Smooth muscle cell (in vitro differentiated cells): Measurements from ENCODE around the gene DUS4L. TPM values are rescaled to one million over a fixed set of nuclear protein-coding genes. Genes with fewer than 3 reads are reported as not detected.

Experiments
- DNase-seq: peaks from one replicate; lab custom pipeline; 2025; ENCODE audit not compliant: unreplicated experiment; lab: John Stamatoyannopoulos, UW
- H2AFZ ChIP-seq: fragments of 200-600 bp; sonication (generic); 2 replicates; pipeline ENCODE4 v1.6.0; 2016; ENCODE audit warnings: antibody characterized with exemption, low read depth, mild to moderate bottlenecking
- H3F3A ChIP-seq: fragments of 200-600 bp; sonication (generic); 2 replicates; pipeline ENCODE4 v1.6.0; 2017; ENCODE audit warnings: antibody characterized with exemption, low read depth
- H3K27ac ChIP-seq: fragments of 200-600 bp; sonication (generic); 2 replicates; pipeline ENCODE4 v1.5.1; 2016; ENCODE audit warnings: low read depth, mild to moderate bottlenecking
- H3K27me3 ChIP-seq: fragments of 200-600 bp; sonication (generic); 2 replicates; pipeline ENCODE4 v1.6.1; 2016; ENCODE audit warnings: low read depth, mild to moderate bottlenecking
- H3K36me3 ChIP-seq: fragments of 200-600 bp; sonication (generic); 2 replicates; pipeline ENCODE4 v1.5.1; 2016; ENCODE audit warnings: low read depth
- H3K4me1 ChIP-seq: fragments of 200-600 bp; sonication (generic); 2 replicates; pipeline ENCODE4 v1.5.1; 2016; ENCODE audit warnings: low read depth
- H3K4me2 ChIP-seq: fragments of 200-600 bp; sonication (generic); 2 replicates; pipeline ENCODE4 v1.6.0; 2016; ENCODE audit warnings: mild to moderate bottlenecking
- H3K4me3 ChIP-seq: fragments of 200-600 bp; sonication (generic); 2 replicates; pipeline ENCODE4 v1.5.1; 2016; ENCODE audit warnings: mild to moderate bottlenecking
- H3K79me2 ChIP-seq: fragments of 200-600 bp; sonication (generic); 2 replicates; pipeline ENCODE4 v1.6.0; 2016; ENCODE audit warnings: low read depth, mild to moderate bottlenecking
- H3K9ac ChIP-seq: fragments of 200-600 bp; sonication (generic); 2 replicates; pipeline ENCODE4 v1.6.0; 2016; ENCODE audit warnings: low read depth
- H3K9me3 ChIP-seq: fragments of 200-600 bp; sonication (generic); replicated peaks from 2 replicates; pipeline ENCODE4 v1.5.1; 2016; ENCODE audit warnings: low read depth
- H4K20me1 ChIP-seq: fragments of 200-600 bp; sonication (generic); 2 replicates; pipeline ENCODE4 v1.6.0; 2016; ENCODE audit warnings: low read depth
- CTCF ChIP-seq: fragments of 200-600 bp; sonication (generic); IDR thresholded peaks from 2 replicates; pipeline ENCODE4 v1.5.1; 2017; ENCODE audit warnings: borderline replicate concordance, mild to moderate bottlenecking, antibody characterized with exemption; ENCODE audit not compliant: insufficient read depth, poor library complexity, severe bottlenecking
- WGBS: methylation state at CpG from one replicate; pipeline ENCODE4 v1.1.7; 2016; ENCODE audit warnings: low lambda C conversion rate; 5-methylcytosine and 5-hydroxymethylcytosine counted together
- polyA plus RNA-seq: library from polyadenylated mRNA; unstranded; fragments of >200 nt; fragmentation: Nextera tagmentation; extraction: Ambion mirVana; gene quantifications from 2 replicates; pipeline ENCODE4 v1.2.1, GENCODE V29; 2016
- total RNA-seq: library from RNA; depleted of rRNA; stranded (reverse); fragments of >200 nt; gene quantifications from 2 replicates; pipeline ENCODE4 v1.2.3, GENCODE V29; 2014

The DUS4L gene
- total and polyA plus RNA-seq, 2 experiments from 2014 or later: 5.1 to 14.0 TPM

GRCh38 chr7:107597953-107598352, 34.2 kb downstream of the DUS4L start:
- Histone ChIP-seq H3K27me3 (no peaks in the 10 kb centered on the region), H3F3A (no peaks in the 10 kb centered on the region), H3K9ac (no peak overlapping the region), H3K4me2 (no peak overlapping the region), H3K4me1 (no peaks in the 10 kb centered on the region), H3K9me3 (no peaks in the 10 kb centered on the region), H3K79me2 (no peaks in the 10 kb centered on the region), H2AFZ (no peak overlapping the region), H4K20me1 (no peaks in the 10 kb centered on the region), H3K4me3 (no peak overlapping the region), H3K36me3 (peaks cover 35% of the 10 kb centered on the region), H3K27ac (no peak overlapping the region)
- DNase-seq: no peak
- no peak for TF ChIP-seq CTCF
- 91% methylated on average over 4 of the region's 4 CpGs for WGBS

- H3K4me2 ChIP-seq: no peak overlapping the region
- WGBS: 100% methylated on average over 1 of the region's 1 CpG
- no peaks in the 10 kb centered on the region for H3K79me2 ChIP-seq
- TF ChIP-seq CTCF: no peak
- H3K4me3 ChIP-seq: no peak overlapping the region
- peaks cover 35% of the 10 kb centered on the region for H3K36me3 ChIP-seq
- H3K27me3 ChIP-seq: no peaks in the 10 kb centered on the region
- no peaks in the 10 kb centered on the region for H3K9me3 ChIP-seq
- no peak overlapping the region for H3K27ac ChIP-seq
- no peak overlapping the region for H2AFZ ChIP-seq
- H4K20me1 ChIP-seq: no peaks in the 10 kb centered on the region
- no peaks in the 10 kb centered on the region for H3F3A ChIP-seq
- H3K4me1 ChIP-seq: no peaks in the 10 kb centered on the region
- H3K9ac ChIP-seq: no peak overlapping the region
- DNase-seq: no peak
Observed at GRCh38 chr7:107599262-107599661, 35.5 kb downstream of the DUS4L start.

- Histone ChIP-seq H2AFZ (no peak overlapping the region), H3K27me3 (no peaks in the 10 kb centered on the region), H3K4me1 (no peaks in the 10 kb centered on the region), H3F3A (no peaks in the 10 kb centered on the region), H3K36me3 (peaks cover 35% of the 10 kb centered on the region), H3K4me3 (no peak overlapping the region), H4K20me1 (no peaks in the 10 kb centered on the region), H3K9me3 (no peaks in the 10 kb centered on the region), H3K9ac (no peak overlapping the region), H3K27ac (no peak overlapping the region), H3K79me2 (no peaks in the 10 kb centered on the region), H3K4me2 (no peak overlapping the region)
- WGBS: 96% methylated on average over 2 of the region's 2 CpGs
- TF ChIP-seq CTCF: no peak
- DNase-seq: no peak
Observed at GRCh38 chr7:107600816-107601215, 37.0 kb downstream of the DUS4L start.

- TF ChIP-seq CTCF: no peak
- Histone ChIP-seq H4K20me1 (peaks cover 6% of the 10 kb centered on the region), H2AFZ (no peak overlapping the region), H3K4me3 (no peak overlapping the region), H3K27me3 (no peaks in the 10 kb centered on the region), H3K9ac (no peak overlapping the region), H3K4me2 (no peak overlapping the region), H3K36me3 (peaks cover 17% of the 10 kb centered on the region), H3F3A (no peaks in the 10 kb centered on the region), H3K9me3 (no peaks in the 10 kb centered on the region), H3K79me2 (no peaks in the 10 kb centered on the region), H3K4me1 (no peaks in the 10 kb centered on the region), H3K27ac (no peak overlapping the region)
- DNase-seq: no peak
- WGBS: 94% methylated on average over 3 of the region's 3 CpGs
Observed at GRCh38 chr7:107605218-107605815, 41.5 kb downstream of the DUS4L start.
